NT2/D1 (cell line): ENCODE measurements around the gene OPTC.

ENCODE experiments used
- DNase-seq: peaks from one replicate; pipeline ENCODE4 v3.0.0-alpha.2; 2011; ENCODE audit warnings: low read depth, low spot score
- H3K27me3 ChIP-seq: 2 replicates; pipeline ENCODE4 v1.6.0; 2011; ENCODE audit warnings: mild to moderate bottlenecking; ENCODE audit not compliant: insufficient read length, insufficient read depth
- H3K36me3 ChIP-seq: 2 replicates; pipeline ENCODE4 v1.6.1; 2011; ENCODE audit warnings: mild to moderate bottlenecking, low read length, mixed read lengths; ENCODE audit not compliant: insufficient read depth, insufficient read length
- H3K4me1 ChIP-seq: 2 replicates; pipeline ENCODE4 v1.5.1; 2011; ENCODE audit not compliant: insufficient read depth, insufficient read length
- H3K4me3 ChIP-seq: 2 replicates; pipeline ENCODE4 v1.5.1; 2011; ENCODE audit warnings: low read depth; ENCODE audit not compliant: insufficient read length
- H3K9ac ChIP-seq: 2 replicates; pipeline ENCODE4 v1.6.0; 2011; ENCODE audit warnings: low read depth; ENCODE audit not compliant: insufficient read length
- H3K9me3 ChIP-seq: 2 replicates; pipeline ENCODE4 v1.5.1; 2011; ENCODE audit warnings: mild to moderate bottlenecking, low read length; ENCODE audit not compliant: insufficient read depth
- SUZ12 ChIP-seq: IDR thresholded peaks from 2 replicates; pipeline ENCODE4 v1.6.1; 2011; ENCODE audit not compliant: insufficient read length, insufficient read depth; ENCODE audit errors: extremely low read depth
- YY1 ChIP-seq: IDR thresholded peaks from 2 replicates; pipeline ENCODE4 v1.6.1; 2011; ENCODE audit not compliant: insufficient read length, insufficient read depth
- ZNF274 ChIP-seq: IDR thresholded peaks from 2 replicates; pipeline ENCODE4 v1.6.1; 2011; ENCODE audit warnings: mild to moderate bottlenecking, low read depth, low read length

OPTC gene

GRCh38 chr1:203548892-203549291 lies 54.9 kb downstream of the OPTC start:
- Histone ChIP-seq H3K9me3 (no peaks in the 10 kb centered on the region), H3K27me3 (no peaks in the 10 kb centered on the region), H3K9ac (no peak overlapping the region), H3K36me3 (no peaks in the 10 kb centered on the region), H3K4me1 (peaks cover 6% of the 10 kb centered on the region), H3K4me3 (no peak overlapping the region)
- TF ChIP-seq SUZ12 (no peak), YY1 (no peak), ZNF274 (no peak)
- DNase-seq, result no peak

GRCh38 chr1:203549309-203549708 lies 55.4 kb downstream of the OPTC start:
- H3K4me1 ChIP-seq, result peaks cover 6% of the 10 kb centered on the region
- DNase-seq, result peak; percentile 54
- H3K9me3 ChIP-seq, result no peaks in the 10 kb centered on the region
- TF ChIP-seq YY1, result no peak
- TF ChIP-seq ZNF274, result no peak
- no peak for TF ChIP-seq SUZ12
- H3K27me3 ChIP-seq, result no peaks in the 10 kb centered on the region
- H3K9ac ChIP-seq, result no peak overlapping the region
- H3K4me3 ChIP-seq, result no peak overlapping the region
- H3K36me3 ChIP-seq, result no peaks in the 10 kb centered on the region

DNA sequence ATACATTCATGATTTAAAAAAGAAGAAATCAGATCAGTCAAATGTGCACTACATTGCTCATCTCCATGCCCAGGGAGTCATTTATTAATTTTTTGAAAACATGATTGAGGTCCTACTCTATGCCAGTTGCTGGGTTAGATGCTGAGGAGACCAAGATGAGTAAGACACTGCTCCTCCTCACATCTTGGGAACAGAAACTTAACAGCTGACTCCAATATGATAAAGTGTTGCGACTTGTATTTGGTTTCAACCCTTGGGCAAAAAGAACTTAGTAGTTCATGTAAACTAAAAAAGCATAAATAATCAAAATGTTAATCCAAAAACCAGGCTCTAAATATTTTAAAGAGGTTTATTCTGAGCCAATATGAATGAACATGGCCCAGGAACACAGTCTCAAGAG lies 56.9 kb downstream of the OPTC start:
- Histone ChIP-seq H3K4me1 (peaks cover 10% of the 10 kb centered on the region), H3K9ac (no peak overlapping the region), H3K36me3 (no peaks in the 10 kb centered on the region), H3K4me3 (no peak overlapping the region), H3K9me3 (no peaks in the 10 kb centered on the region), H3K27me3 (no peaks in the 10 kb centered on the region)
- no peak for TF ChIP-seq SUZ12
- no peak for TF ChIP-seq ZNF274
- no peak for TF ChIP-seq YY1
- DNase-seq, result no peak

DNA sequence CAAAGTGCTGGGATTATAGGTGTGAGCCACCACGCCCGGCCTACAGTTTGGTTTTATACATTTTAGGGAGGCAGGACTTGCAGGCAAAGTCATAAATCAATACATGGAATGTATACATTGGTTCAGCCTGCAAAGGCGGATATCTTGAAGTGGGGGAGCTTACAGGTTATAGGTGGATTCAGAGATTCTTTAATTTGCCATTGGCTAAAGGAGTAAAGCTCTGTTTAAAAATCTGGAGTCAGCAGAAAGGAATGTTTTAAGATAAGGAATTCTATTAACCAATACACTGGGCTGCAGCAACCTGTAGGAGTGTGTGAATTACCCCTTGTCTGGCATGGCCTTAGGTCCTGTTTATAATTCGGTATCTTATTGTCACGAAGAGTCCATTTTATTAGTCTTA lies 57.6 kb downstream of the OPTC start:
- no peaks in the 10 kb centered on the region for H3K27me3 ChIP-seq
- no peak for DNase-seq

GRCh38 chr1:203553496-203553895 lies 59.5 kb downstream of the OPTC start:
- H3K4me1 ChIP-seq, result peaks cover 22% of the 10 kb centered on the region
- no peaks in the 10 kb centered on the region for H3K36me3 ChIP-seq
- H3K9ac ChIP-seq, result no peak overlapping the region
- no peak for DNase-seq
- no peaks in the 10 kb centered on the region for H3K9me3 ChIP-seq
- H3K4me3 ChIP-seq, result no peak overlapping the region
- no peak for TF ChIP-seq YY1
- TF ChIP-seq ZNF274, result no peak
- no peak for TF ChIP-seq SUZ12
- no peaks in the 10 kb centered on the region for H3K27me3 ChIP-seq

More for the DNA sequence above, 57.6 kb downstream of the OPTC start:
- Histone ChIP-seq H3K9ac (no peak overlapping the region), H3K9me3 (no peaks in the 10 kb centered on the region), H3K4me3 (no peak overlapping the region), H3K4me1 (peaks cover 17% of the 10 kb centered on the region), H3K36me3 (no peaks in the 10 kb centered on the region)
- no peak for TF ChIP-seq ZNF274
- no peak for TF ChIP-seq SUZ12

DNA sequence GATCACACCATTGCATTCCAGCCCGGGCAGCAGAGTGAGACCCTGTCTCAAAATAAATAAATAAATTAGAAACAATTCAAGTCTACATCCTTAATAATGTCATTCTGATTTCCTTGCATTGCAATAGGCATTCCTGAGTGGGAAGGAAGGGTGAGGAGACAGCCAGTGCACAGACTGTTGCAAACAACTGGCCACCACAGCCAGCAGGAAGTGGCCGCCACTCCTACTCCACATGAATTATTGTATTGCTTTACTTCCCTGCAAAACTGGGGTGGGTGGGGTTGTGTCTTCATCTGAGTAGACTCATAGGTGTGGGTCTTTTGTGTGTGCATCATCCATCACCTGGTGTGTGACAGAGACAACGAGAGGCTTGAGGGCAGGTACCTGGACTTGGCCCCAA lies 60.1 kb downstream of the OPTC start:
- TF ChIP-seq YY1 (no peak), ZNF274 (no peak), SUZ12 (no peak)
- Histone ChIP-seq H3K27me3 (no peaks in the 10 kb centered on the region), H3K4me3 (no peak overlapping the region), H3K9me3 (no peaks in the 10 kb centered on the region), H3K4me1 (peaks cover 26% of the 10 kb centered on the region), H3K36me3 (no peaks in the 10 kb centered on the region), H3K9ac (no peak overlapping the region)
- DNase-seq, result no peak

- H3K27me3 ChIP-seq, result no peaks in the 10 kb centered on the region
- H3K4me1 ChIP-seq, result peaks cover 26% of the 10 kb centered on the region
- H3K9ac ChIP-seq, result no peak overlapping the region
- H3K4me3 ChIP-seq, result no peak overlapping the region
- DNase-seq, result no peak
- no peaks in the 10 kb centered on the region for H3K36me3 ChIP-seq
- TF ChIP-seq ZNF274 (no peak), SUZ12 (no peak), YY1 (no peak)
- no peaks in the 10 kb centered on the region for H3K9me3 ChIP-seq
Observed at GRCh38 chr1:203555076-203555475, 61.1 kb downstream of the OPTC start.
